22Rv1 (cell line): ENCODE data around the gene LMAN1.

Source experiments
- H3K27ac ChIP-seq: fragments of 450-650 bp; 2 replicates; pipeline ENCODE4 v1.5.1; 2017
- ZFX ChIP-seq: fragments of 450-650 bp; IDR thresholded peaks from 2 replicates; pipeline ENCODE4 v1.6.1; 2017; ENCODE audit warnings: antibody characterized with exemption, borderline replicate concordance
- TF ChIP-seq, protein P1 (sequence below): fragments of 450-650 bp; IDR thresholded peaks from 2 replicates; pipeline ENCODE4 v1.5.1; 2017; ENCODE audit warnings: mild to moderate bottlenecking

The LMAN1 gene

DNA sequence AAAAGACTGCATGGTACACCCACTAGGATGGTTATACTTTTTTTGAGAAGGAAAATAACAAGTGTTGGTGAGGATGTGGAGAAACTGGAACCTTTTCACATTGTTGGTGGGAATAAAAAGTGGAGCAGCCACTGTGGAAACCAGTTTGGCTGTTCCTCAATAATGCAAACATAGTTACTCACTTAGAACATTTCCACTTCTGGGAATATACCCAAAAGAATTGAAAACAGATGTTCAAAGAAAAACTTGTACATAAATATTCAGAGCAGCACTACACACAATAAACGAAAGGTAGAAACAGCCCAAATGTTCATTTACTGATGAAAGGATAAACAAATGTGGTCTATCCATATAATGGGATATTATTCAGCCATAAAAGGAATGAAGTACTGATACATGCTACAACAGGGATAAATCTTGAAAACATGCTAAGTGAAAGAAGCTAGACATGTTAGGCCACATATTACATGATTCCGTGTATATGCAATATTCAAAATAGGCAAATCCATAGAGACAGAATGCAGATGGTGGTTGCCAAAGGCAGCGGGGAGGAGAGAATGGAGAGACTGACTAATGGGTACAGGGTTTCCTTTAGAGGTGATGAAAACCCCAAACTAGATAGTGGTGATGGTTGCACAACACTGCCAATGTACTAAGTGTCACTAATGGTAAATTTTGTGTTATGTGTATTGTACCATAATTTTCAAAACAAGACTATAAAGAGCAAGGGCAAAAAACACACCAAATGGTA lies 20.9 kb upstream of the LMAN1 start:
- H3K27ac ChIP-seq = no peak overlapping the region
- TF ChIP-seq ZFX = no peak
- TF ChIP-seq, protein P1, sequence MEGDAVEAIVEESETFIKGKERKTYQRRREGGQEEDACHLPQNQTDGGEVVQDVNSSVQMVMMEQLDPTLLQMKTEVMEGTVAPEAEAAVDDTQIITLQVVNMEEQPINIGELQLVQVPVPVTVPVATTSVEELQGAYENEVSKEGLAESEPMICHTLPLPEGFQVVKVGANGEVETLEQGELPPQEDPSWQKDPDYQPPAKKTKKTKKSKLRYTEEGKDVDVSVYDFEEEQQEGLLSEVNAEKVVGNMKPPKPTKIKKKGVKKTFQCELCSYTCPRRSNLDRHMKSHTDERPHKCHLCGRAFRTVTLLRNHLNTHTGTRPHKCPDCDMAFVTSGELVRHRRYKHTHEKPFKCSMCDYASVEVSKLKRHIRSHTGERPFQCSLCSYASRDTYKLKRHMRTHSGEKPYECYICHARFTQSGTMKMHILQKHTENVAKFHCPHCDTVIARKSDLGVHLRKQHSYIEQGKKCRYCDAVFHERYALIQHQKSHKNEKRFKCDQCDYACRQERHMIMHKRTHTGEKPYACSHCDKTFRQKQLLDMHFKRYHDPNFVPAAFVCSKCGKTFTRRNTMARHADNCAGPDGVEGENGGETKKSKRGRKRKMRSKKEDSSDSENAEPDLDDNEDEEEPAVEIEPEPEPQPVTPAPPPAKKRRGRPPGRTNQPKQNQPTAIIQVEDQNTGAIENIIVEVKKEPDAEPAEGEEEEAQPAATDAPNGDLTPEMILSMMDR = no peak

DNA sequence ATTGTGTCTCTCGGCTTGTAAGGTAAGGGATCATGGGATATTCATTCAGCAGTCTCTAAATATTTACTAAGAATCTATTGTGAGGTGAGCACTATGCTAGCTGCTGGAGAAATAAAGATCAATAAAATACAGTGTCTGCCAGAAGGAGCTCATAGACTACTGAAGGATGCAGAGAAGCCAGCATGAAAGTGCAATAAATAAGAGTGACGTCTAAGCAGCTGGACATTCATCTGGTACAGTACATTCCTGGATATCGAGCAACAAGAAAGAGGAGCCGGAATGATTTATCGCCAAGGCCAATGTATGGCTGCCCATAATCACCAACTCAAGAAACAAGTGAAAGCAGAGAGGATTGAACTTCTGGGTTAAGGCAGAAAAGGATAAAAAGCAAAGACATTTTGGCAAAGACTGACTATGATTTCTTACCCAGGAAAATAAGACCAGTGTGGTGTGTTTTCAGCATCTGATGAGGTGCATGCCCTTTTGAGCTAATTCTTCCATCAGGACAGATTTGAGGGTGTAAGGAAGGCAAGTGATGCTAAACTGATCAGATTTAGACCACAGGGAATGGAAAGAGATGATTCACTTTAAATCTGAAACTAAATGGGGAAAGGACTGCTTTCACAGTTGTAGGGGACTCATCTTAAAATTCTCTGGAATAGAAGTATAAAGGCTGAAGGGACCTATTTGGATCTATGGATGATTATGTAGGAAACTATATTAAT lies 18.7 kb upstream of the LMAN1 start:
- TF ChIP-seq, protein P1 = no peak
- no peak for TF ChIP-seq ZFX
- H3K27ac ChIP-seq = no peak overlapping the region

DNA sequence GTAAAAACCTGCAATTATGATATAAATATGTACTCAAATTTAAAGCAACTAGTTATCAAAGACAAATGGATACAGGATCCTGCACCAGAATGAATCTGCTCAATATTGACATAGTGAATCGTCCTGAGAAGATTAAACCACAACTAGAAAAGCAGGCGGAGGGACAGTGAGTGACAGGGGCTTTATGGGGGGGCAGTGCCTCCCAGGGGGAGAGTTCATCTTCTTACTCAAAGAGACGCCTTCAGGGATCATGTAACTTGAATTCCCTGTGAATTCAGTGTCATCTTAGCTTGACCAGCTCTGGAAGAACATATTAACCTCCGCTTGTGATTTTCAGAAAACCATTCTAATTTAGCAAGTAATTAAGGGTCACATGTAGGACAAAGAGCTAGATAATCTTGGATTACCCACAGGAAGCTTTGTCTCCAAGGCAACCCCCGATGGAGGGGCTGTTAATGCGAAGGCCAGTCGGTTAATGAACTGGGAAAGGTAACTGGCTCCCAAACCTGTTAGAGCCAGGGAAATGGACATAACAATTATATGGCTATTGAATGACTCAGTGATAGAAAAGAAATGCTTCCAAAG lies 17.4 kb upstream of the LMAN1 start:
- TF ChIP-seq, protein P1 = no peak
- no peak for TF ChIP-seq ZFX
- H3K27ac ChIP-seq = no peak overlapping the region

DNA sequence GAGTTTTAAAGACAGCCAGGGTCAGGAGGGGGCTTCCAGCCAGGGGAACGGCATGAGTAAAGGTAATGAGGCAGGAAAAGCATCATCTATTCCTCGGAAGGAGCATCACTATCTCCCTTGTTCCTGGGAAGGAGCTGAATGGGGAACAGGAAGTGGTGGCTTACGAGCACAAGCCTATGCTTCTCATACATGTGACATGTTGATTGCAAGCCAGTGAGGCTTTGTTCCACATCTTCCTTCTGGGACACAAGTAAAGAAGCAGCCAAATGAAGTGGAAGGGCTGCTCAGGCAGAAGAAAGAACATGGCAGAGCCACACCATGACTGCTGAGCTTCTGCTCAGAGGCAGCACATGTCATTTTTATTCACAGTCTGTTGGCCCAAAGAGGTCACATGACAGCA lies 15.1 kb upstream of the LMAN1 start:
- TF ChIP-seq ZFX = no peak
- TF ChIP-seq, protein P1 = no peak
- no peak overlapping the region for H3K27ac ChIP-seq

DNA sequence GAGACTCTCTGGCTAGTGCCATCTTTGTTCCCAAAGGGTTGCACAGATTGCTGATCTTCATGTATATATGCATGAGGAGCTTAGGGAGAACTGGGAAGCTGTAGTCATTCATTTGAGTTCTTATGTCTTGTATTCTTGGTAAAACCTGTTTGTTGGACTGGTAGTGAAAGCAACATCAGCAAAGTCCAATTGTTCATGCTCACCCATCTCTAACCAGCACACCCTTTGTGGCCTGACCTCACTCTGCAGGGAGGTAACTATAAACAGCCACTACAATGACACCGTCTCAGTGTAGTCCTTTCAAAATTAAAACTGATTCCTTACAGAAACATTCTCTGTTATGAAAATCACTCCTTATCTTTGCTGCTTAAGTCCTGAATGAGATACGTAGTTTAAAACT lies 13.9 kb upstream of the LMAN1 start:
- TF ChIP-seq ZFX = no peak
- TF ChIP-seq, protein P1 = no peak
- H3K27ac ChIP-seq = no peak overlapping the region

DNA sequence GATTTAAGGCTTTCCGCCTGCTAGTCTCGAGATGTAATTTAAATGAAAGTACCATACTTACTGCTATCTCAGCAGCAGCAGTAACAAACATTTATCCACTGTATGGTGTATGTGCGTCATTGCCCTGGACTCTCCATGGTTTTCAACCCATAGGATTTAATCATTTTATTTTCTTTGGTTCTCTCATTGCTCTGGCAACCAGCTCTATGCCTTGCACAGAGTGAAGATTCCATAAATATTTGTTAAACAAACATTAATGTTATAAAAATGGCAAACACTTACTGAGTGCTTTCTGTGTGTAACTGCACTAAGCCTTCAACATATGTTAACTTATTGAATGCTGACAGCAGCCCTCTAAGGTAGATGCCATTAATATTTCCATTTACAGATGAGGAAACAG lies 1.3 kb upstream of the LMAN1 start:
- no peak for TF ChIP-seq ZFX
- TF ChIP-seq, protein P1 = no peak
- H3K27ac ChIP-seq = no peak overlapping the region

DNA sequence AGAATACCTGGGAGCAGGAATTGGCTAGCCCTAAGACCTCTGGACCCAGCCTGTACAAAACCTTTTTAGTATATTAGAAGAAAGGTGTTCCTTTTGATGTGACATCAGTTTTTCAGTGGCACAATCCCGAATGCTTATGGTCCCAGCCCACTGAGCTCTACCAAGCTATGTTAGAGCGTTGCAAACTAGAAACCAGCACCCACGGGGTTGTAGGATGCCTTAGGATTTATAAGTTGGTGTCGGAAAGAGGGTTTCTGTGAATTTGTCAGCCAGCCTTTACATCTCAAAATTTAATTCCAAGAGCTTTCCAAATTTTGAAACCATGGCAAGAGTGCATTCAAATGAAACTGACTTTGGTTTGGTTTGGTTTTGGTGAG lies 499 bp upstream of the LMAN1 start:
- H3K27ac ChIP-seq = peak overlapping the region; percentile 76
- no peak for TF ChIP-seq ZFX
- TF ChIP-seq, protein P1 = no peak
